Measurements from ENCODE around the gene ANKRD44.

- TF ChIP-seq EHMT2 (IDR thresholded peaks at IDR 0.05; ENCODE audit: low read depth) (no peak), CEBPB (IDR thresholded peaks at IDR 0.05) (no peak), CHD2 (IDR thresholded peaks at IDR 0.05; ENCODE audit: low read length, partially characterized antibody) (no peak), POLR2A (IDR thresholded peaks at IDR 0.05; ENCODE audit: low read length) (no peak), MAZ (IDR thresholded peaks at IDR 0.05; ENCODE audit: borderline replicate concordance, low read depth, low read length) (no peak), CTCF (IDR thresholded peaks at IDR 0.05) (no peak), MYC (IDR thresholded peaks at IDR 0.05; ENCODE audit: borderline replicate concordance, low read length) (no peak)
These were observed 350.7 kb downstream of the ANKRD44 start for GRCh38 chr2:196959734-196960338.

Measured in A549 (cell line).